GM23248 (cell line): Measurements from ENCODE around the gene GJD4. TPM values are rescaled to one million over a fixed set of nuclear protein-coding genes. Genes with fewer than 3 reads are reported as not detected.

Experiments
- DNase-seq: peaks from one replicate; pipeline ENCODE4 v3.0.0-alpha.2; 2015
- H2AFZ ChIP-seq: fragments of 200-600 bp; sonication (generic); 2 replicates; pipeline ENCODE4 v1.6.1; 2016; ENCODE audit warnings: antibody characterized with exemption
- H3F3A ChIP-seq: fragments of 200-600 bp; sonication (generic); 2 replicates; pipeline ENCODE4 v1.6.1; 2016; ENCODE audit warnings: mild to moderate bottlenecking, antibody characterized with exemption, mixed run types; ENCODE audit not compliant: insufficient read depth
- H3K27ac ChIP-seq: fragments of 200-600 bp; sonication (generic); 2 replicates; pipeline ENCODE4 v1.5.1; 2016; ENCODE audit warnings: mild to moderate bottlenecking
- H3K27me3 ChIP-seq: fragments of 200-600 bp; sonication (generic); replicated peaks from 2 replicates; pipeline ENCODE4 v1.6.1; 2016; ENCODE audit warnings: mild to moderate bottlenecking; ENCODE audit not compliant: insufficient read depth
- H3K36me3 ChIP-seq: fragments of 200-600 bp; sonication (generic); 2 replicates; pipeline ENCODE4 v1.6.1; 2016; ENCODE audit warnings: low read depth, mild to moderate bottlenecking
- H3K4me1 ChIP-seq: fragments of 200-600 bp; sonication (generic); 2 replicates; pipeline ENCODE4 v1.6.1; 2016; ENCODE audit warnings: mild to moderate bottlenecking; ENCODE audit not compliant: insufficient read depth
- H3K4me2 ChIP-seq: fragments of 200-600 bp; sonication (generic); one replicate; pipeline ENCODE4 v1.6.1; 2016; ENCODE audit warnings: mild to moderate bottlenecking; ENCODE audit not compliant: unreplicated experiment
- H3K4me3 ChIP-seq: fragments of 200-600 bp; sonication (generic); 2 replicates; pipeline ENCODE4 v1.5.1; 2016; ENCODE audit warnings: mild to moderate bottlenecking
- H3K79me2 ChIP-seq: fragments of 200-600 bp; sonication (generic); 2 replicates; pipeline ENCODE4 v1.6.1; 2016; ENCODE audit warnings: mild to moderate bottlenecking; ENCODE audit not compliant: insufficient read depth
- H3K9ac ChIP-seq: fragments of 200-600 bp; sonication (generic); 2 replicates; pipeline ENCODE4 v1.6.1; 2016; ENCODE audit warnings: mild to moderate bottlenecking
- H3K9me2 ChIP-seq: fragments of 200-600 bp; sonication (generic); 2 replicates; pipeline ENCODE4 v1.6.1; 2016; ENCODE audit warnings: mixed run types, mild to moderate bottlenecking, moderate library complexity; ENCODE audit not compliant: insufficient read depth
- H3K9me3 ChIP-seq: fragments of 200-600 bp; sonication (generic); one replicate; pipeline ENCODE4 v1.6.1; 2017; ENCODE audit warnings: low read depth
- H4K20me1 ChIP-seq: fragments of 200-600 bp; sonication (generic); 2 replicates; pipeline ENCODE4 v1.6.0; 2016; ENCODE audit not compliant: insufficient read depth
- EZH2 ChIP-seq: fragments of 200-600 bp; sonication (generic); IDR thresholded peaks from 2 replicates; pipeline ENCODE4 v1.6.1; 2018; ENCODE audit warnings: antibody characterized with exemption, mild to moderate bottlenecking; ENCODE audit not compliant: insufficient read depth, poor library complexity, severe bottlenecking
- EZH2phosphoT487 ChIP-seq: fragments of 200-600 bp; sonication (generic); IDR thresholded peaks from 2 replicates; pipeline ENCODE4 v1.6.1; 2018; ENCODE audit warnings: antibody characterized with exemption, moderate library complexity, mild to moderate bottlenecking, low read depth; ENCODE audit not compliant: insufficient read depth
- WGBS, 2 experiments: methylation state at CpG; one replicate each; pipeline ENCODE4 v1.1.6; 2015 to 2017; ENCODE audit warnings: low lambda C conversion rate in 2 of 2, low coverage in 1 of 2; ENCODE audit errors: missing lambda C conversion rate in 2 of 2; 5-methylcytosine and 5-hydroxymethylcytosine counted together
- in situ Hi-C: fragments of 300-500 bp; cut with MboI; formaldehyde crosslinking; loops from 2 replicates; pipeline ENCODE4 v1.15.0; 2020
- polyA plus RNA-seq: library from polyadenylated mRNA; unstranded; fragments of >200 nt; fragmentation: Nextera tagmentation; extraction: Ambion mirVana; gene quantifications from 2 replicates; pipeline ENCODE4 v1.2.1, GENCODE V29; 2016
- total RNA-seq: library from RNA; depleted of rRNA; stranded (reverse); fragments of >200 nt; shearing (Covaris generic); gene quantifications from 2 replicates; pipeline ENCODE4 v1.2.3, GENCODE V29; 2014

Gene GJD4
- total and polyA plus RNA-seq, 2 experiments from 2014 or later, result not detected

GRCh38 chr10:35607475-35608327, 2.6 kb downstream of the GJD4 start:
- H3K9me3 ChIP-seq, result no peaks in the 10 kb centered on the region
- H3K27me3 ChIP-seq, result no peaks in the 10 kb centered on the region; the same call in 1 of the 2 replicates
- no peaks in the 10 kb centered on the region for H4K20me1 ChIP-seq
- peak; percentile 54 for DNase-seq
- peak overlapping the region; percentile 71 for H3K4me3 ChIP-seq
- TF ChIP-seq EZH2, result no peak
- no peak for TF ChIP-seq EZH2phosphoT487
- H3K9ac ChIP-seq, result peak overlapping the region; percentile 54
- peak overlapping the region; percentile 71 for H3K4me2 ChIP-seq
- no peak overlapping the region for H3K27ac ChIP-seq
- in situ Hi-C loops, result no loop called here
- H2AFZ ChIP-seq, result peak overlapping the region; percentile 88
- WGBS, 2 experiments, result 15% methylated on average over 59 to 72 of the region's 78 CpGs
- no peaks in the 10 kb centered on the region for H3F3A ChIP-seq
- H3K36me3 ChIP-seq, result no peaks in the 10 kb centered on the region
- peaks cover 7% of the 10 kb centered on the region for H3K4me1 ChIP-seq
- no peaks in the 10 kb centered on the region for H3K79me2 ChIP-seq
- H3K9me2 ChIP-seq, result no peaks in the 10 kb centered on the region

- peaks cover 7% of the 10 kb centered on the region for H3K4me1 ChIP-seq
- H3K9me2 ChIP-seq, result no peaks in the 10 kb centered on the region
- no peaks in the 10 kb centered on the region for H3F3A ChIP-seq
- H3K4me3 ChIP-seq, result peak overlapping the region; percentile 71
- H2AFZ ChIP-seq, result peak overlapping the region; percentile 88
- peaks cover 5% of the 10 kb centered on the region for H3K27me3 ChIP-seq
- no peaks in the 10 kb centered on the region for H3K9me3 ChIP-seq
- H3K4me2 ChIP-seq, result peak overlapping the region; percentile 71
- no peaks in the 10 kb centered on the region for H3K79me2 ChIP-seq
- no peak for TF ChIP-seq EZH2
- TF ChIP-seq EZH2phosphoT487, result no peak
- H3K9ac ChIP-seq, result peak overlapping the region; percentile 54
- in situ Hi-C loops, result no loop called here
- H4K20me1 ChIP-seq, result no peaks in the 10 kb centered on the region
- no peak for DNase-seq
- H3K36me3 ChIP-seq, result no peaks in the 10 kb centered on the region
- no peak overlapping the region for H3K27ac ChIP-seq
- WGBS, 2 experiments, result 72 to 83% methylated on average over 7 to 11 of the region's 16 CpGs
These were observed 3.2 kb downstream of the GJD4 start for GRCh38 chr10:35608328-35608672.

GRCh38 chr10:35611750-35612149, 6.6 kb downstream of the GJD4 start:
- Histone ChIP-seq H3K9me3 (no peaks in the 10 kb centered on the region), H3F3A (no peaks in the 10 kb centered on the region), H2AFZ (no peak overlapping the region), H3K27ac (no peak overlapping the region), H4K20me1 (no peaks in the 10 kb centered on the region), H3K4me2 (no peak overlapping the region), H3K9ac (no peak overlapping the region), H3K4me1 (peaks cover 2% of the 10 kb centered on the region; the same call in 1 of the 2 replicates), H3K79me2 (no peaks in the 10 kb centered on the region), H3K4me3 (no peak overlapping the region), H3K9me2 (no peaks in the 10 kb centered on the region), H3K27me3 (peaks cover 8% of the 10 kb centered on the region), H3K36me3 (no peaks in the 10 kb centered on the region)
- TF ChIP-seq EZH2phosphoT487 (no peak), EZH2 (no peak)
- WGBS, 2 experiments, result 77 to 80% methylated on average over 6 of the region's 6 CpGs
- no peak for DNase-seq
- in situ Hi-C loops, result no loop called here

- in situ Hi-C loops, result no loop called here
These were observed 7.4 kb downstream of the GJD4 start for GRCh38 chr10:35612385-35613106.

More at GRCh38 chr10:35612385-35613106, 7.4 kb downstream of the GJD4 start:
- H3K36me3 ChIP-seq, result no peaks in the 10 kb centered on the region
- WGBS, 2 experiments, result 49 to 56% methylated on average over 6 of the region's 6 CpGs
- H3K4me2 ChIP-seq, result no peak overlapping the region
- H3K27ac ChIP-seq, result no peak overlapping the region
- no peak overlapping the region for H3K4me3 ChIP-seq
- no peak overlapping the region for H2AFZ ChIP-seq
- peaks cover 8% of the 10 kb centered on the region for H3K27me3 ChIP-seq
- no peak for TF ChIP-seq EZH2phosphoT487
- TF ChIP-seq EZH2, result no peak
- H3K4me1 ChIP-seq, result no peaks in the 10 kb centered on the region
- H3F3A ChIP-seq, result no peaks in the 10 kb centered on the region
- no peaks in the 10 kb centered on the region for H4K20me1 ChIP-seq
- no peaks in the 10 kb centered on the region for H3K9me2 ChIP-seq
- H3K9me3 ChIP-seq, result no peaks in the 10 kb centered on the region
- H3K79me2 ChIP-seq, result no peaks in the 10 kb centered on the region
- no peak for DNase-seq
- H3K9ac ChIP-seq, result no peak overlapping the region
